Sigmoid colon (tissue), 7 donors: ENCODE results near the gene RXRG. TPM values are rescaled to one million over a fixed set of nuclear protein-coding genes. Genes with fewer than 3 reads are reported as not detected.

Experiments
- DNase-seq: peaks from one replicate; pipeline ENCODE4 v3.0.0-alpha.2; 2019
- H3K27ac ChIP-seq, 4 donors: fragments of 200-600 bp; sonication (generic); one replicate each; pipeline ENCODE4 v1.5.1; 2016 to 2019; ENCODE audit warnings: mild to moderate bottlenecking in 1 of 4
- H3K27me3 ChIP-seq, 3 donors: fragments of 200-600 bp; sonication (generic); one replicate each; pipeline ENCODE4 v1.5.1; 2019; ENCODE audit warnings: mild to moderate bottlenecking in 1 of 3
- H3K36me3 ChIP-seq, 4 donors: fragments of 200-600 bp; sonication (generic); one replicate each; pipeline ENCODE4 v1.5.1; 2016 to 2019
- H3K4me1 ChIP-seq, 4 donors: fragments of 200-600 bp; sonication (generic); one replicate each; pipeline ENCODE4 v1.5.1; 2017 to 2019
- H3K4me3 ChIP-seq, 4 donors: fragments of 200-600 bp; sonication (generic); one replicate each; pipeline ENCODE4 v1.5.1; 2017 to 2019; ENCODE audit warnings: mild to moderate bottlenecking in 2 of 4, moderate library complexity in 1 of 4
- H3K9me3 ChIP-seq, 4 donors: fragments of 200-600 bp in 3 of 4; sonication (generic) in 3 of 4; one replicate each; pipeline versions ENCODE4 v1.5.1 to v1.6.1; 2013 to 2019
- CTCF ChIP-seq, 4 experiments: fragments of 450-650 bp in 3 of 4; fragments of 200-600 bp in 1 of 4; IDR thresholded peaks; one replicate each; pipeline ENCODE4 v1.5.1; 2016 to 2019; ENCODE audit warnings: antibody characterized with exemption in 4 of 4, mild to moderate bottlenecking in 3 of 4, moderate library complexity in 2 of 4
- EP300 ChIP-seq, 4 donors: sonication (generic); formaldehyde crosslinking; IDR thresholded peaks; one replicate each; pipeline ENCODE4 v1.6.1; 2017; ENCODE audit warnings: antibody characterized with exemption in 4 of 4
- POLR2A ChIP-seq, 2 donors: fragments of 450-650 bp; IDR thresholded peaks; one replicate each; pipeline ENCODE4 v1.6.1; 2016; ENCODE audit warnings: antibody characterized with exemption in 2 of 2, mild to moderate bottlenecking in 2 of 2, moderate library complexity in 2 of 2
- POLR2AphosphoS5 ChIP-seq, 4 donors: sonication (generic); formaldehyde crosslinking; IDR thresholded peaks; one replicate each; pipeline ENCODE4 v1.6.1; 2017; ENCODE audit warnings: antibody characterized with exemption in 4 of 4
- WGBS, 2 donors: extraction: QIAGEN DNeasy Blood & Tissue Kit; methylation state at CpG; one replicate each; pipeline ENCODE4 v1.1.7; 2013; 5-methylcytosine and 5-hydroxymethylcytosine counted together
- intact Hi-C: fragments of 100-400 bp; cut with DNase I; formaldehyde crosslinking; loops from one replicate; pipeline ENCODE4 v1.15.1; 2023
- polyA plus RNA-seq, 3 donors: library from polyadenylated mRNA; stranded (reverse); fragments of 200-250 nt; gene quantifications; one replicate each; pipeline ENCODE4 v1.2.3, GENCODE V29; 2013
- total RNA-seq, 4 donors: library from RNA; depleted of rRNA; stranded (reverse); fragments of >200 nt; gene quantifications; one replicate each; pipeline ENCODE4 v1.1.0, GENCODE V29; 2016
- donor health status: healthy with polysubstance abuse.
- donor health status: Bipolar disorder and iron deficiency.
- donor health status: healthy.

RXRG gene
- total and polyA plus RNA-seq, 7 donors = 0.55 to 2.1 (median 1.2) TPM

DNA sequence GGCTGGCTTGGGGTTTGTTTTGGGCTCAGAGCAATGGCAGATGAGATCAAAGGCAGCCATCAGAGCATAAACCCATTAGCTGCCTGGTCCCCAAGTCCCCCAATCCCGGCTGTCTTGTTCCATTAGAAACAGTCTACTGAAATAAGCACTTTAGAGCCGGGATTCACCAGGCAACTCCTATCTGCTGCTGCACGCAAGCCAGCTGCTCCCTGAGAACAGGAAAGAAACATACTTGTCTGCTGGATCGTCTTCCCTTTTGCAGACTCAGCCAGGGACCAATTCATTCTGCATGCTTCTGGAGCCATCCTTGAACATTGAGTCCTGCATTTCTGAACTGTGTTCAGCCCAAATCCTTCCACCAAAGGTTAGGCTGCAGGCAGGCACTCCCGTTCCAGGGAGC lies 21.8 kb downstream of the RXRG start:
- 73 to 81% methylated on average over 5 of the region's 5 CpGs for WGBS, 2 donors
- Histone ChIP-seq H3K4me1 (peaks cover 0 to 10% (median 0%) of the 10 kb centered on the region in 4 donors), H3K27ac (no peak overlapping the region), H3K4me3 (no peak overlapping the region), H3K27me3 (no peaks in the 10 kb centered on the region), H3K36me3 (no peaks in the 10 kb centered on the region), H3K9me3 (no peaks in the 10 kb centered on the region)
- no peak for DNase-seq
- intact Hi-C loops = no loop called here
- no peak for TF ChIP-seq POLR2AphosphoS5 (IDR thresholded peaks at IDR 0.05)
- no peak for TF ChIP-seq EP300 (IDR thresholded peaks at IDR 0.05)
- TF ChIP-seq CTCF (IDR thresholded peaks at IDR 0.05) = no peak
- no peak for TF ChIP-seq POLR2A (IDR thresholded peaks at IDR 0.05)

DNA sequence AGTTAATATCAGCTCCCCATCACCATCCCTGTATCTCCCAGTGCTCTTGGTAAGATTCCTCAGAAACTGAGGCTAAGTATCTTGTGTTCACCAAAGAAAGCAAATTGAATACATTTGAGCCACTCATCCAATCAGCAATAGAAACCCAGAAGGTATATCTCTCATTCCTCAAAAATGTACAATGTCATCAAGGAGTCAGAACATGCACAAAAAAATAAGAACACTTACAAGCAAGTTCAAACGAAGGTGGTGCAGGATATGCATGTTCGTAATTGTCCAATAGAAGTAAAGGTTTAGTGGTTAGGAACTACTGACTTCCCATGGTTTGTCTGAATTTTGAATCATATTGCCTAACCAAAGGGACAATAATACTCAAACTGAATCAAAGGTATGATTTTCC lies 24.3 kb downstream of the RXRG start:
- no peak for DNase-seq
- TF ChIP-seq POLR2AphosphoS5 (IDR thresholded peaks at IDR 0.05) (no peak), CTCF (IDR thresholded peaks at IDR 0.05) (no peak), POLR2A (IDR thresholded peaks at IDR 0.05) (no peak), EP300 (IDR thresholded peaks at IDR 0.05) (no peak)
- Histone ChIP-seq H3K27me3 (no peaks in the 10 kb centered on the region), H3K4me3 (no peak overlapping the region), H3K9me3 (peaks cover 0 to 3% (median 0%) of the 10 kb centered on the region in 4 donors), H3K36me3 (no peaks in the 10 kb centered on the region), H3K4me1 (peaks cover 0 to 10% (median 0%) of the 10 kb centered on the region in 4 donors), H3K27ac (no peak overlapping the region)
- intact Hi-C loops = no loop called here
- WGBS, 2 donors = 72 to 81% methylated on average over 2 of the region's 2 CpGs

GRCh38 chr1:165419839-165420238 lies 25.1 kb downstream of the RXRG start:
- H3K36me3 ChIP-seq = no peaks in the 10 kb centered on the region
- no peak for DNase-seq
- intact Hi-C loops = no loop called here
- no peaks in the 10 kb centered on the region for H3K27me3 ChIP-seq
- 81 to 90% methylated on average over 2 of the region's 2 CpGs for WGBS, 2 donors
- TF ChIP-seq POLR2AphosphoS5 (IDR thresholded peaks at IDR 0.05) (no peak), CTCF (IDR thresholded peaks at IDR 0.05) (no peak), EP300 (IDR thresholded peaks at IDR 0.05) (no peak), POLR2A (IDR thresholded peaks at IDR 0.05) (no peak)
- H3K4me3 ChIP-seq = no peak overlapping the region
- no peak overlapping the region for H3K27ac ChIP-seq
- peaks cover 0 to 3% (median 0%) of the 10 kb centered on the region in 4 donors for H3K9me3 ChIP-seq
- peaks cover 0 to 2% (median 0%) of the 10 kb centered on the region in 4 donors for H3K4me1 ChIP-seq

DNA sequence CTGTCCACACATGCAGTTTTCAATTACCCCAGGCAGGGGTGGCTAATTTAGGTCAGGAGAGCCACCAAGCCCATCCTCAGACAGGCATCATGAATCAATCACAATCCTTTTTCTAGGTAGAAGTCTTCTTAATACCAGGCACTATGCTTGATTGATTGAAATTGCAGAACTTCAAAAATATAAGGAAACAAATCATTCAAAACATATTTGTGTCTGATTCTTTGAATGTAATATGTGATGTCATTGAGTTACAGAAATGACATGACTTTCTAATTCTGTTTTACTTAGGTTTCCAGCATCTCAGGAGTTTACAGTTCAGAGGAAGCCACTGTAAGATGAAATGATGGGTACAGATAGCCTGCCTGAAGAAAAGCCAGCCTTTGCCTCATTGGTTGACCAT lies 26.7 kb downstream of the RXRG start:
- no peak for TF ChIP-seq CTCF (IDR thresholded peaks at IDR 0.05)
- TF ChIP-seq POLR2A (IDR thresholded peaks at IDR 0.05) = no peak
- no peak for TF ChIP-seq POLR2AphosphoS5 (IDR thresholded peaks at IDR 0.05)
- TF ChIP-seq EP300 (IDR thresholded peaks at IDR 0.05) = no peak
- intact Hi-C loops = no loop called here
- H3K36me3 ChIP-seq = no peaks in the 10 kb centered on the region
- H3K27me3 ChIP-seq = no peaks in the 10 kb centered on the region
- H3K27ac ChIP-seq = no peak overlapping the region
- no peak for DNase-seq
- H3K4me1 ChIP-seq = no peaks in the 10 kb centered on the region
- H3K4me3 ChIP-seq = no peak overlapping the region
- peaks cover 0 to 3% (median 0%) of the 10 kb centered on the region in 4 donors for H3K9me3 ChIP-seq

GRCh38 chr1:165416876-165417275 lies 28.1 kb downstream of the RXRG start:
- intact Hi-C loops = no loop called here
- TF ChIP-seq POLR2A (IDR thresholded peaks at IDR 0.05) (no peak), POLR2AphosphoS5 (IDR thresholded peaks at IDR 0.05) (no peak), EP300 (IDR thresholded peaks at IDR 0.05) (no peak), CTCF (IDR thresholded peaks at IDR 0.05) (no peak)
- DNase-seq = no peak
- peaks cover 0 to 3% (median 0%) of the 10 kb centered on the region in 4 donors for H3K9me3 ChIP-seq
- no peak overlapping the region for H3K27ac ChIP-seq
- no peaks in the 10 kb centered on the region for H3K27me3 ChIP-seq
- no peaks in the 10 kb centered on the region for H3K36me3 ChIP-seq
- WGBS, 2 donors = 88 to 89% methylated on average over 11 of the region's 11 CpGs
- no peak overlapping the region for H3K4me3 ChIP-seq
- no peaks in the 10 kb centered on the region for H3K4me1 ChIP-seq
